ENCODE measurements around the gene HOXC13.

GRCh38 chr12:53950437-53950773, 11.8 kb downstream of the HOXC13 start:
- no peak for TF ChIP-seq CTCF (IDR thresholded peaks at IDR 0.05)
- TF ChIP-seq POLR2A (IDR thresholded peaks at IDR 0.05; ENCODE audit: low read depth): no peak
